ENCODE measurements around the gene HCN3.

DNA sequence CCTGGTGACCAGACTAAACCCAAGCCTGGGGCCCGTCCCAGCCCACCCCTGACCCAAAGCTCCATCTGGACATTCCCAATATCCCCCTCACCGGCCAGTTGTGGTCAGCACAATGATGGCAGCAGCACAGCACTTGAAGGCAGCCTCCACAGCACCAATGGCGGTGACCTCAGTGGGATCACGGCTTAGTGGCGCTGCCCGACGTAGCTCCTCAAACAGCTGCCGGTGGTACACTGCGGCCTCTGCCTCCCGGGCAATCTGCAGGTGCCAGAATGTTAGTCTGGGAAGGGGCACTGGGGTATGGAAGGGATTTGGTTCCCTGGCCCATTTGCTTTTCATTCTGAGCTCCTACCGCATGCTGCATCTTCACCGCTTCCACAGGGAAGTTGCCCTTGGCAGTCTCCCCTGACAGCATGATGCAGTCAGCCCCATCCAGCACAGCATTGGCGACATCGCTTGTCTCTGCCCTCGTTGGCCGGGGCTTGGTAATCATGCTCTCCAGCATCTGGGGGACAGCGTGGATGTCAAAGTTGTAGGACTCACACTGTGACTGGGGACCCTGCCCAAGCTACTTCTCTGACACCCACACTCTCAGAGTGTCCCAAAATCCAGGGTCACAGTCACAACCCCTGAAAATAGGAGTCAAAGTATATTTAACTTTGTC, 16.0 kb downstream of the HCN3 start:
- no peak for TF ChIP-seq POLR2AphosphoS5 (IDR thresholded peaks at IDR 0.05; ENCODE audit: low read depth, low read length)
- TF ChIP-seq POLR2A (IDR thresholded peaks at IDR 0.05; ENCODE audit: low read depth, low read length), result no peak

Data from GM12892 (cell line).